Spinal cord (tissue), 10 donors: ENCODE data around the gene HMCN2. TPM values are rescaled to one million over a fixed set of nuclear protein-coding genes. Genes with fewer than 3 reads are reported as not detected.
A peak's percentile ranks its signal among the peaks of the same experiment; 100 is the strongest.

ENCODE experiments used
- DNase-seq, 6 donors: peaks; one replicate each; pipeline versions ENCODE4 v3.0.0 to v3.0.0-alpha.2; 2013 to 2015; ENCODE audit warnings: low spot score in 6 of 6, low read depth in 4 of 6
- H3K27ac ChIP-seq: one replicate; pipeline ENCODE4 v1.5.1; 2013; ENCODE audit warnings: low read depth, low read length, control low read depth
- H3K27me3 ChIP-seq: one replicate; pipeline ENCODE4 v1.6.1; 2013; ENCODE audit warnings: low read length; ENCODE audit not compliant: control insufficient read depth, insufficient read depth
- H3K36me3 ChIP-seq: one replicate; pipeline ENCODE4 v1.6.1; 2013; ENCODE audit warnings: low read length; ENCODE audit not compliant: control insufficient read depth, insufficient read depth
- H3K4me1 ChIP-seq: one replicate; pipeline ENCODE4 v1.6.1; 2013; ENCODE audit warnings: low read length; ENCODE audit not compliant: control insufficient read depth, insufficient read depth
- H3K4me3 ChIP-seq: one replicate; pipeline ENCODE4 v1.5.1; 2013; ENCODE audit warnings: low read depth, low read length, control low read depth
- H3K9me3 ChIP-seq: one replicate; pipeline ENCODE4 v1.6.1; 2013; ENCODE audit warnings: low read length; ENCODE audit not compliant: control insufficient read depth, insufficient read depth
- WGBS: methylation state at CpG from one replicate; pipeline ENCODE4 v1.1.5; 2013; ENCODE audit warnings: missing lambda C conversion rate; ENCODE audit not compliant: insufficient coverage; 5-methylcytosine and 5-hydroxymethylcytosine counted together
- polyA plus RNA-seq, 2 donors: library from polyadenylated mRNA; unstranded; fragments of 120-200 nt; gene quantifications; one replicate each; pipeline ENCODE4 v1.2.1, GENCODE V29; 2013; ENCODE audit not compliant: insufficient read length in 2 of 2
- total RNA-seq, 2 donors: library from RNA; depleted of rRNA in 1 of 2; stranded (reverse); fragments of 120-200 nt in 1 of 2; fragments of >200 nt in 1 of 2; gene quantifications; one replicate each; pipeline versions ENCODE4 v1.2.3 to v1.2.4, GENCODE V29; 2013 to 2014
- donor health status: healthy.

The HMCN2 gene
- total and polyA plus RNA-seq, 4 donors = 0.88 to 5.9 (median 3.5) TPM

DNA sequence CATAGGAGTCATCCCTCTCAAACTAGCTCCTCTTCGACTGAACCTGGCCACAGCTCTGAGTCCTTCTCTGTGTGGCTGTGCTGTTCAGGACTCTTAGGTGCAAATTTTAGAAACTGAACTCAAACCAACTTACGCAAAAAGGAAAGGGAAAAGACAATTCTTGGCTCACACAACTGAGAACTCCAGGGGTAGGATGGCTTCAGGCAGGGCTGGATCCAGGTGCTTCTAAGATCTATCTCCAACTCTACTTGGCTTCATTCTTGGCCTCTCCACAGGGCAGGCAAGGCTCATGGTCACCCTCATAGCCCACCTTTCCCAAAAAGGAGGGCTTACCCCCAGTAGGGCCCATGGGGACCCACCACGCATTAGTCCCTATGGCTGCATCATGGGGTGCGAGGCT, 187.3 kb downstream of the HMCN2 start:
- Histone ChIP-seq H3K27ac (no peak overlapping the region), H3K27me3 (peaks cover 2% of the 10 kb centered on the region), H3K36me3 (no peaks in the 10 kb centered on the region), H3K9me3 (no peaks in the 10 kb centered on the region), H3K4me3 (no peak overlapping the region), H3K4me1 (peaks cover 43% of the 10 kb centered on the region)
- 100% methylated on average over 2 of the region's 4 CpGs for WGBS
- no peak for DNase-seq

DNA sequence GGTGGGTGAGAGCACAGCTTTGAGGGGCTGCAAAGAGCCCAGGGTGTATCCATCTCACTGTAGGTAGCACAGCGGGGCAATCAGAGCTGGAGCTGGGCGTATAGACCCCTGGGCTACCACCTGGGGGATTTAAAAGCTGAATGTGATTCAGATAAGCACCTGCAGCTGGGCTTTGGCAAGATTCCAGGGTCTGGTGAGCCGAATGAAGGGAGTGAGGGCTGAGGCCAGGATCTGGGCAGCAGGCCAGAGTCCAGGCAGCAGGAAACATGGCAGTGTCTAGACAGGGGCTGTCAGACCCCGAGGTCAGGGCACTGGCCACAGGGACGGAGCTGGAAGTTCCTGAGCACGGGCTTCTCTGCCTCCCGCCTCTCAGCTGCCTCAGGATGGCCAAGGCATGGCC, 187.9 kb downstream of the HMCN2 start:
- 48% methylated on average over 7 of the region's 7 CpGs for WGBS
- H3K4me3 ChIP-seq = no peak overlapping the region
- H3K4me1 ChIP-seq = peaks cover 38% of the 10 kb centered on the region
- no peak overlapping the region for H3K27ac ChIP-seq
- H3K36me3 ChIP-seq = no peaks in the 10 kb centered on the region
- no peaks in the 10 kb centered on the region for H3K9me3 ChIP-seq
- DNase-seq = peak in 2 of 6 donors; percentile 56 to 60
- peaks cover 5% of the 10 kb centered on the region for H3K27me3 ChIP-seq

DNA sequence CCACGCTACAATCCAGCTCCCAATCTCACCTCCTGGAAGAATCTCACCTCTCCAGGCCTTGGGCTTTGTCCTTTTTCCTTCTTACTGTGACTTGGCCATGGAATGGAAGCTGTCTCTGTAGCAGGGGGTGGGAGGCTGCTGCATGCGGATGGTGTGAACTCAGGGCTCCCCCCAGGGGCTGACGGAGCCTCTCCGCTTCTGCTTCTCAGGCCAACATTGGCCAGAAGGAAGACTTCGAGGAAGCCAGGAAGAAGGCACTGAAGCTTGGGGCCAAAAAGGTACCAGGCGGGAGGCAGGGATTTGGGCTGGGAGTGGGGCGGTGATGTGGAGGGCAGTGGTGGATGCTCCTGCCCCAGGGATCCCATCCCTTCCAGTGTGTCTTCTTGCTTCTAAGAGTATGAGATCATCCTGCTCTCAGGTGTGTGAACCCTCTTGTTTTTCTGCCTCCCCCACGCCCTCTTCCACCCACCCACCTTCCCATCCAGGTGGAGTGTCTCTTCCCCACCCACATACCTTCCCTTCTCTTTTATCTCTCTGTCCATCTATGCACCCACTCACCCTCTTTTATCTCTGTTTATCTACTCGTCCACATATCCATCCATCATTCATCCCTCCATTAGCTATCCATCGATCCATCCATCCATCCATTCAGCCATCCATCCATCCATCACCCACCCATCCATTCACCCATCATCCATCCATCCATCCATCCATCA, 188.7 kb downstream of the HMCN2 start:
- 87% methylated on average over 9 of the region's 10 CpGs for WGBS

DNA sequence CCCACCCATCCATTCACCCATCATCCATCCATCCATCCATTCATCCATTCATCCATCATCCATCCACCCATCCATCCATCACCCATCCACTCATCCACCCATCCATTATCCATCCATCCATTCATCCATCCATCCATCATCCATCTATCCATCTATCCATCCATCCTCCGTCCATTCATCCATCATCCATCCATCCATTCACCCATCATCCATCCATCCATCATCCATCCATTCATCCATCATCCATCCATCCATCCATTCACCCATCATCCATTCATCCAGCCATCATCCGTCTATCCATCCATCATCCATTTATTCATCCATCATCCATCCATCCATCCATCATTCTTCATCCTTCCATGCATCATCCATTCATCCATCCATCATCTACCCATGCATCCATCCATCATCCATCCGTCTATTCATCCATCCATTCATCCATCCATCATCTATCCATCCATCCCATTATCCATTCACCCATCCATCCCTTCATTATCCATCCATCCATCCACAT, 189.3 kb downstream of the HMCN2 start:
- no peak overlapping the region for H3K27ac ChIP-seq
- no peak for DNase-seq
- no peak overlapping the region for H3K4me3 ChIP-seq
- H3K9me3 ChIP-seq = no peaks in the 10 kb centered on the region
- H3K4me1 ChIP-seq = peaks cover 37% of the 10 kb centered on the region
- H3K36me3 ChIP-seq = no peaks in the 10 kb centered on the region
- peaks cover 7% of the 10 kb centered on the region for H3K27me3 ChIP-seq
- WGBS = 28% methylated on average over 3 of the region's 3 CpGs

More for the DNA sequence above, 188.7 kb downstream of the HMCN2 start:
- no peak for DNase-seq
- Histone ChIP-seq H3K27me3 (peaks cover 7% of the 10 kb centered on the region), H3K27ac (no peak overlapping the region), H3K4me3 (no peak overlapping the region), H3K36me3 (no peaks in the 10 kb centered on the region), H3K4me1 (peaks cover 38% of the 10 kb centered on the region), H3K9me3 (no peaks in the 10 kb centered on the region)

DNA sequence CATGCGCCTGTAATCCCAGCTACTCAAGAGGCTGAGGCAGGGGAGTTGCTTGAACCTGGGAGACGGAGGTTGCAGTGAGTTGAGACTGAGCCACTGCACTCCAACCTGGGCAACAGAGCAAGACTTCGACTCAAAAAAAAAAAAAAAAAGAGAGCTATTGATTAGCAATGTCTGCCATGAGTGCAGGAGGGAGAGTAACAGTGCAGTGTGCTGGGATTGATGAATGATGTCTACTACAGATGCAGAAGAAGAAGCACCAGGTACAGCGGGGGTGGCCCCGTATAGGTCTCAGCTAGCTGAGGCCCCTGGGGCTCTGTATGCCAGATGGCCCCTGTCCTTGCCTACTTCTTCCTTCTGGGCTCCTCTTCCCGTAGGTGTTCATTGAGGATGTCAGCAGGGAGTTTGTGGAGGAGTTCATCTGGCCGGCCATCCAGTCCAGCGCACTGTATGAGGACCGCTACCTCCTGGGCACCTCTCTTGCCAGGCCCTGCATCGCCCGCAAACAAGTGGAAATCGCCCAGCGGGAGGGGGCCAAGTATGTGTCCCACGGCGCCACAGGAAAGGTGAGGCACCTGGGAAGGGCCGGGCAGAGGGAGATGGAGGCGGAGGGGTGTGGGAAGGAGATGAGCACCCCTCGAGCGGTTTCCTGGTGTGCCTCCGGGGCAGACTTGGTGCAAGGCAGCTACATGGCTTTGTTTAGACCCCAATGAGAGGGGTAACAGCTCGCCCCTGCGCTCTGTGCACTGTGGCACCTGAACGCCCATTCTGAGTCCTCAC, 192.7 kb downstream of the HMCN2 start:
- 89% methylated on average over 23 of the region's 23 CpGs for WGBS
- H3K9me3 ChIP-seq = no peaks in the 10 kb centered on the region
- H3K36me3 ChIP-seq = no peaks in the 10 kb centered on the region
- peaks cover 31% of the 10 kb centered on the region for H3K27me3 ChIP-seq
- no peak overlapping the region for H3K4me3 ChIP-seq
- no peak overlapping the region for H3K27ac ChIP-seq
- no peak for DNase-seq
- peaks cover 25% of the 10 kb centered on the region for H3K4me1 ChIP-seq

DNA sequence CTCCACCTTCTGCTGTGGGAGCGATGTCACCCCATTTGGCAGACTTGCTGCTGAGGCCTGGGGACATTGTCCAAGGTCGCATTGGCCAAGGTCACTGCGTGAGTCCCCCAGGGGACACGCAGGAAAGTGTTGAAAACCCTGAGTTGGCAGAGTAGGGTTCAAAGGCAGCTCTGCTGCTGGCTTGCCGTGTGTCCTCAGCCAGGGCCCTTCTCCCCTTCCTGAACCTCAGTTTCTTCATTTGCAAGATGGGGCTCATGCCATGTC, 193.2 kb downstream of the HMCN2 start:
- Histone ChIP-seq H3K9me3 (no peaks in the 10 kb centered on the region), H3K27ac (no peak overlapping the region), H3K4me3 (no peak overlapping the region), H3K36me3 (no peaks in the 10 kb centered on the region), H3K4me1 (peaks cover 20% of the 10 kb centered on the region), H3K27me3 (peaks cover 36% of the 10 kb centered on the region)
- no peak for DNase-seq
- WGBS = 91% methylated on average over 5 of the region's 5 CpGs

DNA sequence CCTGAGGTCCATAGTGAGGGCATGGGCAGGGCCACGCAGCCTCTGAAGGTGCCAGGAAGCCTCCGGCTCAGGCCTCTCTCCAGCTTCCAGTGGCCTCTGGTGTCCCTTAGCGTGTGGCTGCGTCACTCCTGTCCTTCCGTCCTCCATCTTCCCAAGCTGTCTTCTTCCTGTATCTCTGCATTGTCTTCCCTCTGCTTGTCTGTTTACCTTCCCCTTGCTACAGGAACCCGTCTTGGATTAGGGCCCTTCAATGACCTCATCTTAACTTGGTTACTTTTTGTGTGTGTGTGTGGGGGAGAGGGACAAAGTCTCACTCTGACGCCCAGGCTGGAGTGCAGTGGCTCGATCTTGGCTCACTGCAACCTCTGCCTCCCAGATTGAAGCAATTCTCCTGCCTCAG, 193.6 kb downstream of the HMCN2 start:
- Histone ChIP-seq H3K36me3 (peaks cover 3% of the 10 kb centered on the region), H3K4me3 (no peak overlapping the region), H3K9me3 (no peaks in the 10 kb centered on the region), H3K27ac (no peak overlapping the region), H3K4me1 (peaks cover 16% of the 10 kb centered on the region), H3K27me3 (peaks cover 40% of the 10 kb centered on the region)
- DNase-seq = no peak
- 78% methylated on average over 7 of the region's 8 CpGs for WGBS

DNA sequence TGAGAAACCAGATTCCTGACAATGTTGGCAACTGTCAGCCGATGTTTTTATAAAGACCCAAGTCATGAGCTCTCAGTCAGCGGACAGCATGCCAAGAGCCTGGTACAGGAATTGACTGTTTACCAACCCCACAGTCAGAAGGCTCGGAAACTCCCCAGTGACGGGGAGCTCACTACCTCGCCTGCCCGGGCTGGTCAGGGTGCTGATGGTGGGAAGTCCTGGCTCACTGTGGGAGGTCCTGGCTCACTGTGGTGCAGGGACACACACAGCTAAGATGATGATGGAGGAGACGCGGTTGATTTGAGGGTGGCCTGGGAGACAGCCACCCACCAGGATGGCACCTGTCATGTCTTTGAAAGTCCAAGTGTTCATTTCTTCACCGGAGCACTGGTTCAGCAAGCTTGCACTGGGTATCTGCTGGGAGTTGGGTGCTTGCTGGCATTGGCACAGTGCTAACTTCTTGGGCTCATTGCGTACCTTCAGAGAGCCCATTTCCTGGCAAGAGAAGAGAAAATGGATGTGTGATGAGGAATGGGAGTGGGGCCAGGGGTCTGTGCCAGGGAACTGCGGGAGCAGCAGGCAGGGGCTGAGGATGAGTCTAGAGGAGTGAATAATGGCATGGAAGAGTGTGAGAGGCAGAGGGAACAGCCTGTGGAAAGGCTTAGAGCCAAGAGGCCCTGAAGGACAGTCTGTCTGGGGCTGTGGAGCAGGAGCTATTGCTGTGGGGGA, 194.5 kb downstream of the HMCN2 start:
- no peak overlapping the region for H3K27ac ChIP-seq
- peaks cover 4% of the 10 kb centered on the region for H3K36me3 ChIP-seq
- peaks cover 45% of the 10 kb centered on the region for H3K27me3 ChIP-seq
- H3K9me3 ChIP-seq = no peaks in the 10 kb centered on the region
- no peak overlapping the region for H3K4me3 ChIP-seq
- no peak for DNase-seq
- peaks cover 16% of the 10 kb centered on the region for H3K4me1 ChIP-seq
- WGBS = 63% methylated on average over 10 of the region's 11 CpGs

DNA sequence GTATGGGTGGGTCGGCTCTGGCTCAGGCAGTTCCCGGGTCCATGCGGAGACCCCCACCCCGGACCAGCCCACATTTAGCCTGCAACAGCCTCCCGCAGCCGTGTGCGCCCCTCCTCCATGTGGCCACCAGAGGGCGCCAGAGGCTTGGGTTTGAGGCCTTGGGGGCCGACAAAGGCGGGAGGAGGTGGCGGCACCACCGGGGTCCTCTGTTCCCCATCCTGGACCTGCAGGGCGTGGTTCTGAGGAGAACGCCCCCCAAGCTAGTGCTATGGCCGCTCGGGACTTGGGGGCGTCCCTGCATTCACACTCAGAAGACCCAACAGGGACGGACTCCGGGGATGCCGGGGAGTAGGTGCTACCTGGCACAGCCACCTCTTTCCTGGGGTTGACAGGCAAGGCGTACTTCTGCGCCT, 195.7 kb downstream of the HMCN2 start:
- Histone ChIP-seq H3K9me3 (no peaks in the 10 kb centered on the region), H3K27ac (no peak overlapping the region), H3K4me3 (no peak overlapping the region), H3K27me3 (peaks cover 53% of the 10 kb centered on the region), H3K36me3 (peaks cover 10% of the 10 kb centered on the region), H3K4me1 (peaks cover 26% of the 10 kb centered on the region)
- peak in 3 of 6 donors; percentile 61 to 89 (median 87) for DNase-seq
- WGBS = 6% methylated on average over 13 of the region's 22 CpGs
